ENCODE data around the gene MTPN. TPM values are rescaled to one million over a fixed set of nuclear protein-coding genes. Genes with fewer than 3 reads are reported as not detected.

The MTPN gene
- 153 and 159 TPM in 2 replicates for total RNA-seq

GRCh38 chr7:135977007-135977741 lies at the start of gene MTPN:
Gene MTPN, minus strand, starts transcription at chr7:135977359. Its CDS starts 259 bp downstream, at chr7:135977100.
- DNase-seq (ENCODE audit: low read depth, low spot score), result peak; percentile 85

- no peak for DNase-seq (ENCODE audit: low read depth, low spot score)
Observed at GRCh38 chr7:136026209-136026608, 49.0 kb upstream of the MTPN start.

GRCh38 chr7:136023134-136023869 lies 46.1 kb upstream of the MTPN start:
- no peak for DNase-seq (ENCODE audit: low read depth, low spot score)

GRCh38 chr7:136020556-136020955 lies 43.4 kb upstream of the MTPN start:
- DNase-seq (ENCODE audit: low read depth, low spot score), result no peak

- DNase-seq (ENCODE audit: low read depth, low spot score), result no peak
Observed at GRCh38 chr7:136018104-136018503, 40.9 kb upstream of the MTPN start.

GRCh38 chr7:136016649-136017395 lies 39.7 kb upstream of the MTPN start:
- no peak for DNase-seq (ENCODE audit: low read depth, low spot score)

- no peak for DNase-seq (ENCODE audit: low read depth, low spot score)
Observed at GRCh38 chr7:136015638-136016037, 38.5 kb upstream of the MTPN start.

GRCh38 chr7:136014659-136015058 lies 37.5 kb upstream of the MTPN start:
- DNase-seq (ENCODE audit: low read depth, low spot score), result no peak

GRCh38 chr7:136012238-136012637 lies 35.1 kb upstream of the MTPN start:
- no peak for DNase-seq (ENCODE audit: low read depth, low spot score)

GRCh38 chr7:136009488-136010079 lies 32.4 kb upstream of the MTPN start:
- peak; percentile 5 for DNase-seq (ENCODE audit: low read depth, low spot score)

GRCh38 chr7:136006208-136006607 lies 29.0 kb upstream of the MTPN start:
- no peak for DNase-seq (ENCODE audit: low read depth, low spot score)

GRCh38 chr7:136004083-136004482 lies 26.9 kb upstream of the MTPN start:
- no peak for DNase-seq (ENCODE audit: low read depth, low spot score)

- DNase-seq (ENCODE audit: low read depth, low spot score), result no peak
Observed at GRCh38 chr7:136002802-136003201, 25.6 kb upstream of the MTPN start.

- DNase-seq (ENCODE audit: low read depth, low spot score), result no peak
Observed at GRCh38 chr7:136000288-136000913, 23.2 kb upstream of the MTPN start.

GRCh38 chr7:135998081-135998480 lies 20.9 kb upstream of the MTPN start:
- no peak for DNase-seq (ENCODE audit: low read depth, low spot score)

GRCh38 chr7:135995748-135996147 lies 18.6 kb upstream of the MTPN start:
- no peak for DNase-seq (ENCODE audit: low read depth, low spot score)

- DNase-seq (ENCODE audit: low read depth, low spot score), result no peak
Observed at GRCh38 chr7:135994466-135995205, 17.5 kb upstream of the MTPN start.

- DNase-seq (ENCODE audit: low read depth, low spot score), result no peak
Observed at GRCh38 chr7:135993950-135994349, 16.8 kb upstream of the MTPN start.

GRCh38 chr7:135991906-135992305 lies 14.7 kb upstream of the MTPN start:
- no peak for DNase-seq (ENCODE audit: low read depth, low spot score)

GRCh38 chr7:135991322-135991721 lies 14.2 kb upstream of the MTPN start:
- DNase-seq (ENCODE audit: low read depth, low spot score), result no peak

GRCh38 chr7:135990258-135990657 lies 13.1 kb upstream of the MTPN start:
- DNase-seq (ENCODE audit: low read depth, low spot score), result no peak
